HepG2 (cell line): ENCODE data around the gene INHBE. TPM values are rescaled to one million over a fixed set of nuclear protein-coding genes. Genes with fewer than 3 reads are reported as not detected.

ENCODE experiments used
- DDIT3 ChIP-seq: sonication (generic); formaldehyde crosslinking; IDR thresholded peaks from 2 replicates; pipeline ENCODE4 v1.4.0; 2020; ENCODE audit warnings: mild to moderate bottlenecking, missing genetic modification reagents
- FOXJ3 ChIP-seq: sonication (generic); formaldehyde crosslinking; IDR thresholded peaks from 2 replicates; pipeline ENCODE4 v1.4.0; 2020; ENCODE audit warnings: missing genetic modification reagents, mild to moderate bottlenecking, borderline replicate concordance
- HCFC1 ChIP-seq: fragments of 150-350 bp; IDR thresholded peaks from 2 replicates; pipeline ENCODE4 v1.6.1; 2014; ENCODE audit warnings: low read depth, low read length
- HHEX ChIP-seq: IDR thresholded peaks from 2 replicates; pipeline ENCODE4 v1.6.1; 2016; ENCODE audit warnings: control low read depth
- HMGXB3 ChIP-seq: sonication (generic); formaldehyde crosslinking; IDR thresholded peaks from 2 replicates; pipeline ENCODE4 v1.4.0; 2020; ENCODE audit warnings: missing genetic modification reagents, borderline replicate concordance
- MED8 ChIP-seq: sonication (generic); formaldehyde crosslinking; IDR thresholded peaks from 2 replicates; pipeline ENCODE4 v1.8.1; 2023; ENCODE audit warnings: mild to moderate bottlenecking, missing genetic modification reagents; ENCODE audit not compliant: insufficient replicate concordance
- MLXIP ChIP-seq: sonication (generic); formaldehyde crosslinking; IDR thresholded peaks from 2 replicates; pipeline ENCODE4 v1.9.0; 2021; ENCODE audit warnings: missing genetic modification reagents, borderline replicate concordance
- NR2F1 ChIP-seq, 2 experiments: fragments of 450-650 bp in 1 of 2; formaldehyde crosslinking in 1 of 2; IDR thresholded peaks; 2 replicates each; pipeline versions ENCODE4 v1.5.0 to v1.6.1; 2016 to 2020; ENCODE audit warnings: mild to moderate bottlenecking in 1 of 2, missing compliant biosample characterization in 1 of 2, missing genetic modification reagents in 1 of 2, moderate library complexity in 1 of 2
- PTBP1 ChIP-seq: fragments of 200-400 bp; formaldehyde crosslinking; IDR thresholded peaks from 2 replicates; pipeline ENCODE4 v1.6.1; 2018; ENCODE audit warnings: low read length, low read depth; ENCODE audit not compliant: poor library complexity, severe bottlenecking
- SIN3B ChIP-seq: fragments of 150-350 bp; IDR thresholded peaks from 2 replicates; pipeline ENCODE4 v1.6.1; 2014; ENCODE audit warnings: low read length
- STAT5B ChIP-seq: sonication (generic); formaldehyde crosslinking; IDR thresholded peaks from 2 replicates; pipeline ENCODE4 v1.4.0; 2020; ENCODE audit warnings: missing genetic modification reagents
- THYN1 ChIP-seq: sonication (generic); formaldehyde crosslinking; IDR thresholded peaks from 2 replicates; pipeline ENCODE4 v1.8.1; 2023; ENCODE audit warnings: low read depth, mild to moderate bottlenecking, moderate library complexity, missing genetic modification reagents, borderline replicate concordance
- TRAFD1 ChIP-seq: sonication (generic); formaldehyde crosslinking; IDR thresholded peaks from 2 replicates; pipeline ENCODE4 v1.5.1; 2020; ENCODE audit warnings: missing genetic modification reagents, mild to moderate bottlenecking, borderline replicate concordance
- TRIM24 ChIP-seq: sonication (generic); formaldehyde crosslinking; IDR thresholded peaks from 2 replicates; pipeline ENCODE4 v1.8.0; 2022; ENCODE audit warnings: mild to moderate bottlenecking, missing genetic modification reagents
- ZBTB43 ChIP-seq: sonication (generic); formaldehyde crosslinking; conservative IDR thresholded peaks from 2 replicates; pipeline ENCODE4 v1.4.0; 2020; ENCODE audit warnings: missing genetic modification reagents
- ZNF124 ChIP-seq: sonication (generic); formaldehyde crosslinking; IDR thresholded peaks from 2 replicates; pipeline ENCODE4 v1.4.0; 2020; ENCODE audit warnings: missing genetic modification reagents
- ZNF333 ChIP-seq: sonication (generic); formaldehyde crosslinking; IDR thresholded peaks from 2 replicates; pipeline ENCODE4 v1.4.0; 2020; ENCODE audit warnings: mild to moderate bottlenecking, missing genetic modification reagents, borderline replicate concordance
- ZNF776 ChIP-seq: sonication (generic); formaldehyde crosslinking; IDR thresholded peaks from 2 replicates; pipeline ENCODE4 v1.4.0; 2020; ENCODE audit warnings: mild to moderate bottlenecking, missing genetic modification reagents
- polyA plus RNA-seq, 8 experiments: library from polyadenylated mRNA; depleted of rRNA in 3 of 8; stranded (reverse) in 7 of 8; unstranded in 1 of 8; fragments of >200 nt; fragmentation: Illumina TruSeq in 4 of 8; extraction: Trizol in 4 of 8; gene quantifications; 2 replicates each; pipeline versions ENCODE4 v1.2.1 to v1.2.3, GENCODE V29; 2011 to 2016; ENCODE audit warnings: low read depth in 4 of 8, missing spikeins in 1 of 8, mixed read lengths in 1 of 8; ENCODE audit not compliant: insufficient read depth in 1 of 8
- total RNA-seq, 5 experiments: library from RNA; depleted of rRNA; stranded (reverse); fragments of >200 nt; fragmentation: Illumina TruSeq; extraction: Trizol; gene quantifications; 2 replicates each; pipeline ENCODE4 v1.2.3, GENCODE V29; 2016; ENCODE audit warnings: low read depth in 1 of 5

INHBE gene
- total and polyA plus RNA-seq, 2 of the 13 experiments (the other 11 are each of a cell fraction or from before 2014, with no cell fraction given): 17.0 to 32.0 TPM

GRCh38 chr12:57459055-57459749 is 4.1 kb downstream of the INHBE start (continued):
- 0 out of 2 replicates have a peak, but pooled peaks have one; percentile 15 for TF ChIP-seq HMGXB3 (CRISPR knock-in tag)
- TF ChIP-seq HHEX: no peak
- peak; percentile 63; the same call in 1 of the 2 replicates for TF ChIP-seq ZNF776
- no peak for TF ChIP-seq DDIT3 (CRISPR knock-in tag)
- TF ChIP-seq ZNF124 (CRISPR knock-in tag): no peak
- TF ChIP-seq PTBP1: no peak
- no peak for TF ChIP-seq MED8
- TF ChIP-seq HCFC1: 0 out of 2 replicates have a peak, but pooled peaks have one; percentile 15
- TF ChIP-seq ZNF333 (CRISPR knock-in tag): no peak; the same call in 1 of the 2 replicates
- no peak for TF ChIP-seq THYN1 (CRISPR knock-in tag)
- TF ChIP-seq ZBTB43: no peak
- TF ChIP-seq STAT5B: no peak
- no peak for TF ChIP-seq MLXIP (CRISPR knock-in tag)
- no peak for TF ChIP-seq SIN3B
- no peak for TF ChIP-seq TRIM24
- TF ChIP-seq NR2F1 (CRISPR knock-in tag; IDR thresholded peaks at IDR 0.05): no peak
- no peak for TF ChIP-seq TRAFD1
- no peak for TF ChIP-seq FOXJ3 (CRISPR knock-in tag)
